MM.1S (cell line): ENCODE results near the gene EEPD1.

Experiments used
- DNase-seq: peaks from one replicate; pipeline ENCODE4 v3.0.0-alpha.2; 2015
- H2AFZ ChIP-seq: fragments of 300-600 bp; sonication (generic); 2 replicates; pipeline ENCODE4 v1.6.0; 2016; ENCODE audit warnings: antibody characterized with exemption, low read length
- H3F3A ChIP-seq: fragments of 300-600 bp; sonication (generic); 2 replicates; pipeline ENCODE4 v1.6.1; 2016; ENCODE audit warnings: mild to moderate bottlenecking, antibody characterized with exemption, low read length, moderate library complexity, mixed read lengths; ENCODE audit not compliant: insufficient read depth
- H3K27ac ChIP-seq: fragments of 300-600 bp; sonication (generic); 2 replicates; pipeline ENCODE4 v1.5.1; 2016; ENCODE audit warnings: mild to moderate bottlenecking, low read length
- H3K27me3 ChIP-seq: fragments of 300-600 bp; sonication (generic); replicated peaks from 2 replicates; pipeline ENCODE4 v1.6.0; 2016; ENCODE audit warnings: low read length; ENCODE audit not compliant: insufficient read depth
- H3K36me3 ChIP-seq: fragments of 300-600 bp; sonication (generic); replicated peaks from 2 replicates; pipeline ENCODE4 v1.6.1; 2016; ENCODE audit warnings: mild to moderate bottlenecking, low read length, mixed read lengths; ENCODE audit not compliant: insufficient read depth
- H3K4me1 ChIP-seq: fragments of 300-600 bp; sonication (generic); 2 replicates; pipeline ENCODE4 v1.6.1; 2016; ENCODE audit warnings: low read length, mixed read lengths
- H3K4me2 ChIP-seq: fragments of 300-600 bp; sonication (generic); 2 replicates; pipeline ENCODE4 v1.6.0; 2016; ENCODE audit warnings: low read depth, low read length
- H3K4me3 ChIP-seq: fragments of 300-600 bp; sonication (generic); 2 replicates; pipeline ENCODE4 v1.5.1; 2016; ENCODE audit warnings: low read length, mixed read lengths
- H3K79me2 ChIP-seq: fragments of 300-600 bp; sonication (generic); 2 replicates; pipeline ENCODE4 v1.6.1; 2016; ENCODE audit warnings: mixed run types, low read length, mixed read lengths
- H3K9ac ChIP-seq: fragments of 300-600 bp; sonication (generic); 2 replicates; pipeline ENCODE4 v1.6.1; 2016; ENCODE audit warnings: low read length, mixed read lengths
- H3K9me2 ChIP-seq: fragments of 300-600 bp; sonication (generic); replicated peaks from 2 replicates; pipeline ENCODE4 v1.6.1; 2016; ENCODE audit warnings: mild to moderate bottlenecking, low read length, mixed read lengths; ENCODE audit not compliant: insufficient read depth
- H3K9me3 ChIP-seq: fragments of 300-600 bp; sonication (generic); replicated peaks from 2 replicates; pipeline ENCODE4 v1.6.1; 2016; ENCODE audit warnings: mild to moderate bottlenecking, low read length, mixed read lengths; ENCODE audit not compliant: insufficient read depth
- H4K20me1 ChIP-seq: fragments of 300-600 bp; sonication (generic); 2 replicates; pipeline ENCODE4 v1.6.1; 2016; ENCODE audit warnings: mild to moderate bottlenecking, low read length, moderate library complexity, mixed read lengths; ENCODE audit not compliant: insufficient read depth
- CTCF ChIP-seq: fragments of 300-600 bp; sonication (generic); IDR thresholded peaks from 2 replicates; pipeline ENCODE4 v1.5.1; 2016; ENCODE audit warnings: antibody characterized with exemption, low read length, mixed read lengths
- EZH2 ChIP-seq: fragments of 300-600 bp; sonication (generic); optimal IDR thresholded peaks from 2 replicates; pipeline ENCODE3; 2017; ENCODE audit warnings: low read depth, mild to moderate bottlenecking, antibody characterized with exemption, low read length, mixed read lengths
- EZH2phosphoT487 ChIP-seq: fragments of 300-600 bp; sonication (generic); IDR thresholded peaks from 2 replicates; pipeline ENCODE4 v1.6.1; 2018; ENCODE audit warnings: antibody characterized with exemption, low read length

EEPD1 gene

GRCh38 chr7:36266683-36267082 lies 113.6 kb downstream of the EEPD1 start:
- Histone ChIP-seq H4K20me1 (no peaks in the 10 kb centered on the region), H2AFZ (no peak overlapping the region), H3K36me3 (no peaks in the 10 kb centered on the region), H3K79me2 (no peaks in the 10 kb centered on the region), H3F3A (no peaks in the 10 kb centered on the region), H3K4me2 (no peak overlapping the region), H3K4me3 (no peak overlapping the region), H3K4me1 (no peaks in the 10 kb centered on the region), H3K9me2 (no peaks in the 10 kb centered on the region), H3K9me3 (no peaks in the 10 kb centered on the region), H3K9ac (no peak overlapping the region), H3K27ac (no peak overlapping the region), H3K27me3 (no peaks in the 10 kb centered on the region)
- TF ChIP-seq EZH2: no peak
- no peak for TF ChIP-seq EZH2phosphoT487
- DNase-seq: no peak

DNA sequence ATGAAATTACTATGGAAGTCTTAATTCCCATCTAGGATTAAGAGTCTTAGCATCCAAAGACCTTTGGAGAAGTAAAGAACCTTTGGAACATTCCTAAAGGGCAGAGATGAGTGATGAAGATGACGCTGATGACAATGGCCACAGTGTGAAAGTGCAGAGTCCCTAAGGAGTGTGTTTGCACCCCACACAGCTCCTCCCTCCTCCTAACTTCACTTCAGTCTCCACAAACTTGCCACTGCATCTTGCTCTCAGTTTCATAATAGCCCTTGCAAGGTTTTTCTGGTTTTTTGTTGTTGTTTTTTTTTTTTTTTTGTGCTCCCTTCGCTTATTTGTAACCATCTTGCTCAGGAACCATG lies 119.1 kb downstream of the EEPD1 start:
- no peak overlapping the region for H3K4me2 ChIP-seq
- no peaks in the 10 kb centered on the region for H3K36me3 ChIP-seq
- no peak overlapping the region for H2AFZ ChIP-seq
- no peak overlapping the region for H3K9ac ChIP-seq
- DNase-seq: no peak
- no peak overlapping the region for H3K4me3 ChIP-seq
- no peaks in the 10 kb centered on the region for H3K27me3 ChIP-seq
- no peaks in the 10 kb centered on the region for H4K20me1 ChIP-seq
- H3F3A ChIP-seq: no peaks in the 10 kb centered on the region
- H3K79me2 ChIP-seq: no peaks in the 10 kb centered on the region
- H3K9me3 ChIP-seq: no peaks in the 10 kb centered on the region
- H3K27ac ChIP-seq: no peak overlapping the region
- TF ChIP-seq EZH2: no peak
- no peaks in the 10 kb centered on the region for H3K4me1 ChIP-seq
- no peaks in the 10 kb centered on the region for H3K9me2 ChIP-seq

DNA sequence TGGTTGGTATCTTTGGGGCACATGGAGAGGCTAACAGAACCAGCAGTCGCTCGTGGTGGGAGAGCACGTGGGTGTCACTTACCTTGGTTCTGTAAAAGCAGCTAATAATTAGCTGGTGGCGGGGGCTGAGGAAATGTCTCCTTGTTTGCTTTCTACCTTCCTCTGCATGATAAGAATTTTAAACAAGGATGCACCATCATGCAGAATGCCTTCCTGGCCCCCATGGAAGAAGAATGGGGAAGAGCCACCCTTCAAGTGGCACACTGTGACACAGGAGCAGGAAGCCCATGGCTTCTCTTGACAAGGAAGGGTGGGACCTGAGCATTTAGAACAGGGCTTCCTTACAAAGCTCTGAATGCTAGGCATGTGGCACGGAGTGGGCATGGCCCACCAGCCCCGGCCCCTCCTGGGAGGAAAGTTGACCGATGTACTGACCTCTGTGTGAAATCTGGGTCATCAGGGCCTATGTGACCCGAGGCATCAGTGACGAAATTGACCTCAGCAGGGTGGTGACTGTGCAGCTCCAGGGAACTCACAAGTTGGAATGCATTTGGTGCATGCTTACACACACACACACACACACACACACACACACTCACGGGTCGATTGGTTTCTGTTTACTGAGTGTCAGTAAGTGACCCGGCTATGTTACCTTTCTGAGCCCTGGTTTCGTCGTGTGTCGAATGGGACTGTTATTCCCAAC lies 119.7 kb downstream of the EEPD1 start:
- H3K9ac ChIP-seq: no peak overlapping the region
- H3K27me3 ChIP-seq: no peaks in the 10 kb centered on the region

GRCh38 chr7:36273836-36274235 lies 120.8 kb downstream of the EEPD1 start:
- H3F3A ChIP-seq: no peaks in the 10 kb centered on the region
- no peak overlapping the region for H3K9ac ChIP-seq
- no peaks in the 10 kb centered on the region for H4K20me1 ChIP-seq
- no peaks in the 10 kb centered on the region for H3K36me3 ChIP-seq
- no peaks in the 10 kb centered on the region for H3K4me1 ChIP-seq
- no peak overlapping the region for H3K4me3 ChIP-seq
- H3K27ac ChIP-seq: no peak overlapping the region
- H2AFZ ChIP-seq: no peak overlapping the region
- H3K9me3 ChIP-seq: no peaks in the 10 kb centered on the region
- no peaks in the 10 kb centered on the region for H3K9me2 ChIP-seq
- no peak overlapping the region for H3K4me2 ChIP-seq
- no peak for DNase-seq
- no peaks in the 10 kb centered on the region for H3K27me3 ChIP-seq
- TF ChIP-seq EZH2: no peak
- no peaks in the 10 kb centered on the region for H3K79me2 ChIP-seq

More for the DNA sequence above, 119.7 kb downstream of the EEPD1 start:
- Histone ChIP-seq H3K4me2 (no peak overlapping the region), H3K9me3 (no peaks in the 10 kb centered on the region), H3K27ac (no peak overlapping the region), H3K4me1 (no peaks in the 10 kb centered on the region), H3K79me2 (no peaks in the 10 kb centered on the region), H3F3A (no peaks in the 10 kb centered on the region), H4K20me1 (no peaks in the 10 kb centered on the region), H2AFZ (no peak overlapping the region), H3K9me2 (no peaks in the 10 kb centered on the region), H3K36me3 (no peaks in the 10 kb centered on the region), H3K4me3 (no peak overlapping the region)
- DNase-seq: no peak
- TF ChIP-seq EZH2phosphoT487: no peak
- no peak for TF ChIP-seq CTCF
- no peak for TF ChIP-seq EZH2
